GM20431 (cell line): ENCODE measurements around the gene OMP.

ENCODE experiments used
- in situ Hi-C: fragments of 300-500 bp; cut with MseI, MboI; formaldehyde crosslinking; loops from one replicate; pipeline ENCODE4 v1.15.0; 2020; ENCODE audit warnings: low sequenced_read_pairs; ENCODE audit not compliant: unreplicated experiment

Gene OMP

DNA sequence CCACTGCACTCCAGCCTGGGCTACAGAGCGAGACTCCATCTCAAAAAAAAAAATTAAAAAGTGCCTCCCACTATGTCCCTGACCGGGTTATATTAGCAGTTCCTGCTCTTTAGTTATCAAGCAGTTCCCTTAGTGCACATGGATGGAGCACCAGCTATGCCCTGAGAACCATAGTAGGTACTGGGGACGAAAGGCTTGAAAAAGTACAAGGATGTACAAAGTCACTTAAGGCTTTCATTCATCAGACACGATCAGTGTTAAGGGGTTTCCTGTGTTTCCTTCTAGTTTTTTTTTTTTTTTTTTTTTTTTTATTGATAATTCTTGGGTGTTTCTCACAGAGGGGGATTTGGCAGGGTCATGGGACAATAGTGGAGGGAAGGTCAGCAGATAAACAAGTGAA is 5.5 kb upstream of the OMP start:
- in situ Hi-C loops = loop anchor here (10.0 kb wide), 1 partner anchor 52 kb away; no protein-coding TSS in a partner anchor

DNA sequence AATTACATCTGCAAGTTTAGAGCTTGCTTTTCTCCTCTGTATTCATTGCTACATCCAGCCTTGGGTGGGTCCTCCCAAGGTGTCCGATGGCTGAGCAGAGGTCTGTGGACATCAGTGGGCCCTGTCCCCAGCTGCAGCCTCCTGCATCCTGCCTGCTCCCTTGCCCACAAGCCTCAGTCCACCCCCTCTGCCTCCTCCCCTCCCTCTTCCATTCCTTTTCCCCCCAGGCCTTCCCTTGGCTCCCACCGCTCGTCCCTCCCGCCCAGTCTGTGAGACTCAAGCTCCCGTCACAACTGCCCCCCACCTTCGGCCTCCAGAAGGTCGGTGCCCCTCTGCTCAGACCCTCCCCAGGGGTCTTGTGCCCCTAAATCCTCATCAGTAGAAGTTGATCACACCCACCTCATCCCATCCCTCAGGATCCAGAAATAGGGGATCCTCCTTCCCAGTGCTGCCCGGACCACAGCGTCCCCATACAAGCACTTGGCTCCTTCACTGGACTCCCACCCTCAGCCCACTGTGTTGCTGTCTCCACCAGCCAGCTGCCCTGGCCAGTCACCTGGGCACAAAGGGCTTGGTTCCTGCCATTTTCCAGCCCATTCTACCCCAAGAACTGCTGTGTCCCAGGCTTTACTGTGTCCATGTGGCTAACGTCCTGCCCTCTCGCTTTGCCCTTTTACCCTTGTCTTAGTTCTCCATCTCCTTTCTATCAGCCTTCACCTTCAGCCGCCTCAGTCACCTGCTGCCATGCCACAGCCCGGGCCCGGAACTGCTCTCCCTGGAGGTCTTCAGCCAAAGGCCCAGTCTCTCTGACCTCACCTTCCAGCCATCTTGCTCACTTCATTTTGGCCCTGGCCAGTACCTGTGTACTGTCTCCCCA is 2.2 kb upstream of the OMP start:
- in situ Hi-C loops = no loop called here

DNA sequence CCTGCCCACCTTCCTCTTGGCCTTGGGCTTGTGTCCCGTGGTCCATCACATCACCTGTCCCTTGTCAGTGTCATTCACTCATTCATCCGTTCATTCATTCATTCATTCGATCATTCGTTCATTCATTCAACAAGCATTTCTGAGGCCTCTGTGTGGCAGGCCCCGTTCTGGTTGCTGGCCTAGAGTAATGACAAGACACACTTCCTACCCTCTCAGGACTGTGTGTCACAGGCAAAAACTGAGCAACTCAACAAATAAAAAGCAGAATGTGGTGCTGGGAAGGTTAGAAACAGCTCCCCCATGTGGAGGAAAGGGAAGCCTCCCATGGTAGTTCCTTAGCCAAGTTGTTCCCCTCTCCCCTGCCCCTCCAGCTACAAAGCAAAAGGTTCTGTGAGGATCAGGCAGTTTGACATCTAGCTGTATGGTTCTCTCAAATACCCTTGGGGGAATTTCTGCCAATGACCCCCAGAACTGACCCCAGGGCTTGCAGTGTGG is 1.6 kb upstream of the OMP start:
- in situ Hi-C loops = no loop called here

DNA sequence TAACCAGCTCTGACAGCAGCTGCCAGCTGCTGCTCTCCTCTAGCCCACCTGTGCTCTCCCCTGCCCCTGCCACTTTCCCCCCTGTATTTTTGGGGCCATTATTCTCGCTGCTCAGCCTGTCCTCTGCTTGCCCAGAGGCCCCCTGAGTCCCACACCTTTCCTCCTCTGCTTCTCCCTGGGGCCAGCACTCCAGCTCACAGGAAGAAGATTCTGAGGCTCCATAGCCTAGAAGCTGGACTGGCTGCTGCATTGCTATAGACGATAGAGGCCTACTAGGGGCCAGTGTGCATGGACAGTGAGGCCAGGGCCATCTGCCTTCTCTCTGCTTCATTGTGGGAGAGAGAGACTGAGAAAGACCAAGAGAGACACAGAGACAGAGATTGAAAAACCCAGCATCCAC is 679 bp downstream of the OMP start:
- in situ Hi-C loops = no loop called here

DNA sequence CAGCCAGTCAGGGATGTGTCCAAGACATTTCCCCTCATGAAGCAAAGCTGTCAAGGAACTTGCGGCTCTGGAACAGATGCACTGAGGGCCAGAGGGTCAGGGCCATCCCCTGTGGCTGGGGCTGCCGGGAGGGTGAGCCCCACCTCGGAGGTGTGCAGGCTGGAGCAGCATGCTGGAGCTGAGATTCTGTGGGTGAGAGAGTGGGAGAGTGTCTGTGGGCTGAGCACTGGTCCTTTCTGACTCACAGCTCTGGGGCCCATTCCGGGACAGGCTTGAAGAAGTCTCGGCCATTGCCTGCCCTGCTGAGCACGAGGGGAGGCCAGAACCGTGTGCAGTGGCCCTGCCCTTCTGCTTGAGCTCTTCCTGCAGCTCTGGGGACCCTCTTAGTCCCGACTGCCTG is 2.1 kb downstream of the OMP start:
- in situ Hi-C loops = no loop called here

DNA sequence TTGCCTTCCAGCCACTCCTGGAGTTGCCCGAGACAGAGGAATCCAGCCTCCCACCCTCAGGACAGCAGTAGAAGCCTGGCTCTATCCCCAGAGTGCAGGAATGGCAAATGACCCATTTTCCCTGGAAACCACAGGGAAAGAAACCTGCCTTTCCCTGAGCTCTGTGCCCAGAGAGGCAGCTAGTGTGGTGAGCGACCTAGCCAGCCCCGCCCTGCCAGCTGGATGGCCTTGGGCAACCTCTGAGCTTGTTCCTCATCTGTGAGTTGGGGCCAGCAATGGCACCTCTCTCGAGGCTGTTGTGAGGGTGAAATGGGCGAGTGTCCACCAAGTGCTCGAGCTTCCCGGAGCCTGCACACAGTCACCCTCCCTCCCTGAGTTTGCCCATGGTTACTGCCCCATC is 3.7 kb downstream of the OMP start:
- in situ Hi-C loops = no loop called here

DNA sequence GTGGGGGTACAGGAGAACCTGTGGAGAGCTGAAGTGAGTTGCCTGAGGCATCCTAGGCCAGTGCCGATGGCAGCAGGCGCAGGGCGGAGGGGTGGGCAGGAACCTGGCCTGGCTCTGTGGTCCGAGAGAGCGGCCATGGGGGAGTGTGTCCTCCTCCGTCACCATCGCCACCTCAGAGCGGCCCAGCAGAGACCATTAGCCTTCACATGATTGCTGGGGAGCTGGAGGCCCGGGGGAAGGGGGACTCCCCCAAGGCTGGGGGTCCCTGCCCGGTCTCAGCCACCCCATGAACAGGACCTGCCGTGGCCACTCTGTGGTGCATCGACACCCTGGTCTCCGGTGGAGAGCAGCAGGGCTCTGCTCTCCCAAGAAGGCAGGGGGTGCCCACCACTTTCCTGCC is 4.1 kb downstream of the OMP start:
- in situ Hi-C loops = no loop called here

DNA sequence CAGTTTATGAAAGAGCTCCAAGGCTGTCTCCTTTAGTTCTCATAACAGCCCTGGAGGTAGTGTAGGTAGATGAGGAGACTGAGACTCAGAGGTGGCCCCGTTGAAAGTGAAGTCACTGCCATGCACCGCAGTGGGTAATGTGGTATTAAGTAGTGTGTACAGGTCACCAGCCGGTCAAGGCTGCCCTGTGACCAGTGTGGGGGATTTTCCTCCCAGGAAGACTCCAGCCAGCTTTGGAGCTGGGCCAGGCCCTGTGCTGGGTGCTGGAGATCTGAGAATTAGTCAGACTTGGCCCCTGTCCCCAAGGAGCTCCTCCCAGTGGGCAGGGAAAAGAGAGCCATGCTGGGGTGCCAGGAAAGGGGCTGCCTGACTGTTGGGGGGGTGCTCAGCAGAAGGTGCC is 5.3 kb downstream of the OMP start:
- in situ Hi-C loops = no loop called here

DNA sequence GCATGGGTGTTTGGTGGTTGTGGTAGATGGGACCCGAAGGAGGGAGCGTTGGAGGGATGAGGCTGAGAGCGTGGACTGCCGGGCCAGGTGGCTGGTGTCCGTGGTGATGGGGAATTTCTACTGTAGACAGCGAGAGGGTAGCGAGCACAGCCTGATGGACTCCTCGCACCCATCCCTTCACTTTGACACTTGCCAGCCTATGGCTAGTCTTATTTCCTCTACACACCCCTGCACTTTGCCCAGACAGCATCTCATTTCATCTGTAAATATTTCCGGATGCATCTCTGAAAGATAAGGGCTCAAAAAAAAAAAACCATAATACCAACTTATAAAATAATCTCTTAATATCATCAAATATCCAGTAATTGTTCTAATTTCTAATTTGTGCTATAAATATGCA is 5.8 kb downstream of the OMP start:
- in situ Hi-C loops = no loop called here

DNA sequence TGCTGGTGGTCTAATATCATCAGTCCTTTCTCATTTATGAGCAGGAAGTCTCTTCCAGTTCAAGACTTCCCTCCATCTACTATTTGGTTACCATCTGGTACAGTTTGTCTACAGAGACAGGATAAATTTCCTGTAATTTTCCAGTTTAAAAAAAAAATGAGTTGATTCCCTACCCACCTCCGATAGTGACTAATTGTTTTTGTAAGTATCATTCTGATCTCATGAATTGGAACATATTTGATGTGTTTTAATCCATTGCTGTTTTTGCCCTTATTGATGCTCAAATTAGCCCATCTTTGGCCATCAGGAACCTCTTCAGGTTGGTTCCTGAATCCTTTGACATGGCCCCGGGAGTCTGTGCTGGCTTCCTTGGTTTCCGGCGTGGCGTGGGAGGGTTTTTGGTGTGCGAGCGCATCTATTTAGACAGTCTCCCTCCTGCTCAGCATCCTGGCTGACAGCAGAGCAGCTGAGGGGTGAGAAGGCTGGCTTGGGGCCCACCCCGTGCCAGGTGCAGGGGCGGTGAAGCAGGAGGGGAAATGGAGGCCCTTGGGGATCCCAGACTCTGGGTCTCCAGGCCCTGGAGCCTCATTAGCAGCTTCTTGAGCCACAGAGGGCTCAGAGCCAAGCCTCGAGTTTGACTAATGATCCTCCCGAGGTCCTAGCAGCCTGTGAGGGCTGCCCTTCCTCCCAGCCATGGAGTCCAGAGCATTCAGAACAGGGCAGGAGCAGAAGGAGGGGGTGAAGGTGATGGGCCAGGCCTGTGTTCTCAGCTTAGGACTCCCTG is 6.8 kb downstream of the OMP start:
- in situ Hi-C loops = no loop called here

DNA sequence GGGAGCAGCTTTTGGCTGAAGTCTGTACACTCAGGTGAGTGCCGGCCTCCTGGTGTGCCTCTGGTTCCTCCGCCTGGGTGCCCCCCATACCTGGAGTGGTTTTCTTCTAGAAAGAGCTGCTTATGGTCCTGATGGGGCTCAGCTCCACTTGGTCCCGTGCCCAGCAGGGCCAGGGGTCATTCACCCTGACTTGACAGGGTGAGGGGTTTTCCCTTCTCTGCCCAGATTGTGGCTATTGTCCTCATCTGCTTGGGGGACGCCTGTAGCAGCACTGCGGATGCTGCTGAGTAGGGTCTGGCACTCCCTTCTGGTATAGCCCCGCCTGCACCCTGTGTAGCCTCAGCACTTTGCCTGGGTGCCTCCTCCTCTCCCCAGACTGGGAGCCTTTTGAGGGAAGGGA is 8.2 kb downstream of the OMP start:
- in situ Hi-C loops = no loop called here

DNA sequence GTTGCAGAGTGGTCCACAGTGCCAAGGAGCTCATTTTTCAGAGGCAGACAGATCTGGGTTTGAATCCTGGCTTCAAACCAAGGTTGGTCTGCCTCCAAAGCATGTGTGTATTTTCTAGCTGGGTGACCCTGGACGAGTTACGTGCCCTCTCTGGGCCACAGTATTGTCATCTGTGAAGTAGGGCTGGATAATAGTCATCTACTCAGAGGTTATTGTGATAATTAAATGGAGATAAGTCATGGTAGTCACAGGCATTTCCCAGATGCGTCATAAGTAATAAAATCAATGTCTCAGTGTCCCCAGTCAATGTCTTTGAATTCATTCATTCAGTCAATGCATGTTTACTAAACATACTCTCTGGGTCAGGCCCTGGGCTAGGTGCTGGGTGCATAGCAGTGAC is 8.6 kb downstream of the OMP start:
- in situ Hi-C loops = no loop called here

DNA sequence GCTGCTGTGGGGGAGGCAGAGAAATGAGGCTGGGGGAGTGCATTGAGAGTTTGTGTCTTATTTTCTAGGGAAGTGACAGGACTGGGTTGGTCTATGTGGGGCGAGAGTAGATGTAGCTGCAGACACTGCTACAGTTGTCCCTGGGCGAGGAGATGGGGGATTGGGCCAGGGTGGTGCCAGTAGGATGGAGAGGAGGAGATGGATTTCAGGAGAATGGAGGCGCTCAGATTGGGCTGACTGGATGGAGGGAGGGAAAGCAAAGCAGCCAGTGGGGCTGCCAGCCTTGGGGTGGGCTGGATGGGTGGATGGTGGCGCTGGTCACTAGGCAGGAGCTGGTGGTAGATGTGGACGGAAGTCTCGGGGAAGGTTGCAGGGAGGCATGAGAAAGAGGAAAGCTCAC is 9.3 kb downstream of the OMP start:
- in situ Hi-C loops = no loop called here

DNA sequence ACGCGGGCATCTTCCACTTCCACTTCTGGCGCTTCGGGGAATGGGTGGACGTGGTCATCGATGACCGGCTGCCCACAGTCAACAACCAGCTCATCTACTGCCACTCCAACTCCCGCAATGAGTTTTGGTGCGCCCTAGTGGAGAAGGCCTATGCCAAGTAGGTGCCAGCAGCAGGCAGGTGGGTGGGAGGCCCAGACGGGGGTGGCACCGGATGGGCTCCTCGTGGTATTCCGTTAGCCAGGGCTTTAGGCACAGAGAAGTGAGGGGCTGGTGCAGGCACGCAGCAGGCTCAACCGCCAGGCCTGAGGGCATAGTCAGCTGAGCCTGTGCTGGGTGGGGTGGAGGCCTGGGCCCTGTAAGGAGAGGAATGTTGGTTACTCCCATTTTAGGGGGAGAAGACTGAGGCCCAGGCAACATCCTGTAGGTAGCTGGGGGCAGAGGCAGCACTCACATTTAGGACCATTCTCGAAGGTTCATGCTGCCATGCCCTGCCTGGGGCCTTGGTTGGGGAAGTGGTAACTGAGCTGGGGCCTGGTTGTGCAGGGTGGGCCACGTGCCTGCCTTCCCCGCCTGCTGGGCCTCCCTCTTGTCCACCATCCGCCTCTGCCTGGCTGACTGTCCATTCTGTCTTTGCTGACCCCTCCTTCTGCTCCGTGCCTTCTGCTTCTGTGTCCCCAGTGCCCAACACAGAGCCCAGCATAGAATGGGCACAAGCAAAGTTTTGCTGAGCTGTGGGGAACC is 10.2 kb downstream of the OMP start:
- in situ Hi-C loops = no loop called here

DNA sequence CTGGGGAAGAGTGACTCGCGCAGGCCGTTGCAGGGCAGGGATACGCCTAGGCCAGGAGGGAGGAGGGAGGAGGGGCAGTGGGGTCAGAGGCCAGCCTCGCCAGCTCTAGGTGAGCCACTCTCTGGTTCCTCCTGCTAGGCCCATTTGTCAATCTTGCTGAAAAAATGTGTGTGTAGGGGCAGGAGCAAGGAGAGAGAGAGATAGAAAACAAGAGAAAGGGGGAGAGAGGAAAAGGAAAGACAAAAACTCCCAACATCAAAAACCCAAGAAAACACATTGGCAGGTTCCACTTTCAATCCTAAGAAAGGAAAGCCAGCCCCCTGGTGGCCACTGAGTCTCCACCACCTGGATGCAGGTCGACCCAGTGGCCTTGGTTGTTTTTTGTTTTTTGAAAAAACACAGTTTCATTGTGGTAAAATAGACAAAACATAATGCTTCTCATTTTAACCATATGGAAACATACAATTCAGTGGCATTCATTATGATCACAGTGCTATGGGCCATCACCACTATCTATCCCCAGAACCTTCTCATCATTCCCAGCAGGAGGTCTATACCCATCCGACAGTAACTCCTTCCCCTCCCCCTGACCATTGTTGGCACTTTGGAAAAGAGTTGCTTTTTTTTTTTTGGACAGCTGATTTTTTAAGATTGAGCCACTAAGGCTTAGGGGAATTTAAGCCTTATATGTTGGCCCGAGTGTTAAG is 10.9 kb downstream of the OMP start:
- in situ Hi-C loops = no loop called here

DNA sequence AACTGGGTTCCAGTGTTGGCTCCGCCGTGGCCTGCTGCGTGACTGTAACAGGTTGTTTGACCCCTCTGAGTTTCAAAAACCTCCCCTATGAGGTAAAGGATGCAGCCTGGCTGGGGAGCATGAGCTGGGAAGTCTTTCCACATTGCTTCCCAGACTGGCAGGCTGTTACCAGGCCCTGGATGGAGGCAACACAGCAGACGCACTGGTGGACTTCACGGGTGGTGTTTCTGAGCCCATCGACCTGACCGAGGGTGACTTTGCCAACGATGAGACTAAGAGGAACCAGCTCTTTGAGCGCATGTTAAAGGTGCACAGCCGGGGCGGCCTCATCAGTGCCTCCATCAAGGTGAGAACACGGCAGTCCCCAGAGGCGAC is 11.4 kb downstream of the OMP start:
- in situ Hi-C loops = no loop called here

DNA sequence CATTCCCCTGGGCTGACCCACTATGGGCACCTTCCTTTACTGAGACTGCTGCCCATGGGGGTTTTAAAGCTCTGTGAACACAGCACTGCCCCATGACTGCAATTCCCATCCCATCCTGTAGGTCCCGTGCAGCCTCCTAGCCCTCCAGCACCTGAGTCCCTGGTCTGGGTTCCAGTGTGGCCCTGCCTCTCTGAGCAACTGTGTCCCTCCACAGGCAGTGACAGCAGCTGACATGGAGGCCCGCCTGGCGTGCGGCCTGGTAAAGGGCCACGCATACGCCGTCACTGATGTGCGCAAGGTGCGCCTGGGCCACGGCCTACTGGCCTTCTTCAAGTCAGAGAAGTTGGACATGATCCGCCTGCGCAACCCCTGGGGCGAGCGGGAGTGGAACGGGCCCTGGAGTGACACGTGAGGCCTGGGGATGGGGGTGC is 12.6 kb downstream of the OMP start:
- in situ Hi-C loops = no loop called here

DNA sequence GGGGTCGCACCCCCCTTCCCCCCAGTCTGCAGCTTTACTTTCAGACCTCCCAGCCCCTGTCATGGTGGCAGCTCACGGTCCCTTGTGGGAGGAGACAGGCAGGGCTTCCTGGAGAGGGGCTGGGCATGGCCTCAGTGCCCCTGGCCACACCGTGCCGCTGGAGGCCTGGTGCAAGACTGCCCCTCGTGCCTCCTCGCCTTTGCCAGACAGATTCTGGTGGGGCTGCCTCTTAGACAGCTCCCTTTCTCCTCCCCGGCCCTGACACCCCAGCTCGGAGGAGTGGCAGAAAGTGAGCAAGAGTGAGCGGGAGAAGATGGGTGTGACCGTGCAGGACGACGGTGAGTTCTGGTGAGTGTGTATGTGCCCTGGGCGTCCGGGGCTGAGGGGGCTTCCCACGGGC is 13.3 kb downstream of the OMP start:
- in situ Hi-C loops = no loop called here

DNA sequence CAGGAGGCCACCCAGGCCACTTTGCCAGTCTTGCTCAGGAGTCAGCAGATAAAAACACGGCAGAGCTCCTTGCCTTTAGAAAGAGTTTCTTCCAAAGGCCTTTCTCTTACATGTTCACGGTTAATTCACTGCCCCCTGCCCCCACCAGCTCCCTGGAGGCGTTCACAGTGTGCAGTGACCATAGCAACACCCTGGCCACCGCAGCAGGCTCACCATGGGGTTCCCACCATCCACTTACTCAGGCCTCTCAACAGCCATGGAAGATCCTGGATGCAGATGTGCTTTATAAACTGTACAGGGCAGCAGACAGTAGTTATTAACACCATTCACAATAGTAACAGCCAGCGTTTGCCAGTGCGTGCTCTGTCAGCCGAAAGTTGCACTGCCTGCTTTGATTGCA is 14.9 kb downstream of the OMP start:
- in situ Hi-C loops = no loop called here

DNA sequence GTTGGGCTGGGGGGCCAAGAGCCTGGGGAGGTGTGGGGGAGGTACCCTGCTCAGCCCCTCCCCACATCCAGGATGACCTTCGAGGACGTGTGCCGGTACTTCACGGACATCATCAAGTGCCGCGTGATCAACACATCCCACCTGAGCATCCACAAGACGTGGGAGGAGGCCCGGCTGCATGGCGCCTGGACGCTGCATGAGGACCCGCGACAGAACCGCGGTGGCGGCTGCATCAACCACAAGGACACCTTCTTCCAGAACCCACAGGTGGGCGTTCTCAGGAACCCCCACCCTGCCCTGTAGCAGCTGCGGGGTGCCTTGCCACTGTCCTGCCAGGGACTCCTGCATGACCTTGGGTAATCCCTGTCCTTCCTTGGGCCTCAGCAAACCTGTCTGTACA is 15.4 kb downstream of the OMP start:
- in situ Hi-C loops = no loop called here
